ENCODE measurements around the gene PSMA7.

The PSMA7 gene
- total RNA-seq, result 161 to 290 (median 171) reads per million in 4 experiments

DNA sequence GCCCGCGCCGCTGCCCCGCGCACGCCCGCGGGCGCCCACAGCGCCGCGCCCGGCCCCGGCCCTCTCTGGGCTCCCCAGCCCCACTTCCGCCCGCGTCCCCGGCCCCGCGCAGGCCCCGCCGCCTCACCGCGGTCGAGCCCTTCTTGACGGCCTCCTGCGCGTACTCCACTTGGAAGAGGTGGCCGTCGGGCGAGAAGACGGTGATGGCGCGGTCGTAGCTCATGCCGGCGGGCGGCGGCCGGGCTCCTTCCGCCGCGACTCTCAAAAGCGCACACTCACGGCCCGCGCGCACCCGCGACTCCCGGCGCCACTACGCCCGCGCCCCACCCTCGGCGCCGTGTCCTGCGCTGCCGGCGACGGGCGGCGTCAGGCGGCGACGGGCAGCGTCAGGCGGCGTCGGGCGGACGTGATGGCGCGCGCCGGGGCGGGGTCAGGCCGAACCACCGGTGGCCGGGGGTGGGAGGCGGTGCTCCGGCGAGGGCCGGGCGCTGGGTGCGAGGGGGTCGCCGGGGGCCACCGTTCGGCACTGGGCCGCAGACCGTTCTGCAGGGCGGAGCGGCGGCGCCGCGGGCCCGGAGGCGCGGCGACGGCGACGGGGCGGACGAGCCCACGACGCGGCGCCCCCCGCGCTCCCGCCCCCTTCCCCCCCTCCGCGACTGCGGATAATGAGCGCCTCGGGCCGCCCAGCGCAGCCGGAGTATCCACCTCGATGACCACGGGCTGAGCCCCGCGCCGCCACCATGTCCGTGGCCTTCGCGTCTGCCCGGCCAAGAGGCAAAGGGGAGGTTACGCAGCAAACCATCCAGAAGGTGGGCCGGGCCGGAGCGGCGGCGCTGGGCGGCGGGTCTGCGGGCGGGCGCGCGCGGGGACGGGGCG, at the start of gene PSMA7, which contains the start of gene SS18L1:
TSS of gene PSMA7 (minus strand) at position 314 of the 876 bp plus-strand sequence. CDS start at position 223, 91 bp downstream.
TSS of gene SS18L1 (plus strand) at position 689 of the 876 bp plus-strand sequence. CDS start at position 741, 52 bp downstream.
- peak; percentile 67 for DNase-seq

DNA sequence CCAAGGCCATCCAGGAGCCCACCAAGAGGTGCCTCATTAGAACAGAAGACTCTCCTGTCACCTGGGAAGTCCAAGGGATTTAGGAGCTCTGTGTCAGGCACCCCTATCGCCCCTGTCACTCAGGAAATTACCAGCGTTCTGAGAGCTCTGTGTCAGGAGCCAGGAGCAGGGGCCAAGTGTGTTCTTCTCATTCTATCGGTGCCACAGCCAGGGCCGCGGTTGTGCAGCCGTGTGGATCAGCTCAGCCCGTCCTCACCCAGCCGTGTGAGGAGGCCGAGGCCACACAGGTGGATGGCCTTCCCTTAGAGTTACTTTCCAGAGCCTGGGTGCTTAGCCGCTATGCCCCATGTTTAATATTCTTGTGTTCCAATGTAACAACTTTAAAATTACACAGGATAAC, 49.4 kb upstream of the PSMA7 start:
- DNase-seq, result no peak

DNA sequence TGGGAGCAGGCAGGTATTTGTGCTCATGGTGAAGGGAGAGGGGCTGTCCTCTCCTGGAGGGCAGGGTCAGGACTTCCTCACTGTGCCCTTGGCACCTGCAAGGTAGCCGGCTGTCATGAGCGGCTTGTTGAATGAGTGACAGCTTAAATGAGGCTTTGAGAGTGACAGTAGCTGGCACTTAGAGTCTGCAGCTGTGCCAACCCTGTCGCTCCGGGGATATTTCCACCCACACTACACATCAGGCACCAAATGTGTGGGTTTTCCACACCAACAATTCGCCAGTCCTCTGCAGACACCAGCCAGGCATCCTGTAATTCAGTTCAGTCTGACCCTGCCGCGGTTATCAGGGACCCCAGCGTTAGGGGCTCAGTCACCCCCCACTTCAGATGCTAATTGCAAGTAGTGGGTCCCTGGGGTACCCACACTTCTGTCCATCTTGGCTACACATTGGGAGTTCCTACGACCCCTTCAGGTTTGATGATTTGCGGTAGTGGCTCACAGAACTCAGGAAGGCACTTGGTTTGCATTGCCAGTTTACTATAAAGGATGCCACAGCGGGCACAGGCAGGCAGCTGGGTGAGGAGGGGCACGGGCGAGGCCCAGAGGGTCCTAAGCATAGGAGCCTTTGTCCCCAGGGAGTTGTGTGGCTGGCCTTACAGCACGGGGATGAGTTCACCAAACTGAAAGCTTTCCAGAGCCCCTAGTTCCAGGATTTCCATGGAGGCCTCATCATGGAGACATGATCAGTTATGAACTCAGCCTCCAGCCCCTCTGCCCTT, 48.8 kb upstream of the PSMA7 start:
- no peak for DNase-seq

DNA sequence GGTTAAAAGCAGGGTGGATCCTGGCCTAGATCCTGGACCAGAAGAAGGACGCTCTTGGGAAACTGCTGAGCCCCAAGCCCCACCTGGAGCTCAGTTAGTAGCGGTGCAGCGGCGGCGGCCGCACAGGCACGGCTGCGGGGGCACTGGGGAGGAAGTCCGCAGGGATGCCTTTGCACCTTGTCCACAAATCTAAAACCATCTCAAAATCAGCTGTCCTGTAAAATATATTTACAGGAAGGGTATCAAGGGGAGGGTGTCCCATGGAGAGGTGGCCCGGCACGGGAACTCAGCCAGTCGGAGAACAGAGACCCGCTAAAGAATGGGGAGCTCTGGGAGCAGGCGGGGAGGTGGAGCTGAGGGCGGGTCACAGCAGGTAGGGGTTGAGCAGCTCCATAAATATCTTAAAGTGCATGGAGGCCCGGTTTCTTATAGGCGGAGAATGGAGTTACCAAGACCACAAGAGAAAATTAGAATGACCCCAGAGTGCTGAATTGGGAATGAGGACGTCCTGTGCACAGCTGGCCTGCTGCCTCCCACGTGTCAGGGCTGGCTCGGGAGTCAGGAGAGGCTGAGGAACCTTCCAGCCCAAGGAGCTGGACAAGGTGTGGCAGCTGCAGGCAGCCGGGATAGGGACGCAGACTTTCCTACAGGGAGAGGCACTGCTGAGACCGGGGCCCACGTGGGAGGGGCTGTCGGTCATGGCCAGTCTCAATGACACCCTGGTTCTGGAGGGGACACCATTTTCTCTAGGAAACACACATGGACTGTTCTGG, 47.6 kb upstream of the PSMA7 start:
- DNase-seq, result no peak

DNA sequence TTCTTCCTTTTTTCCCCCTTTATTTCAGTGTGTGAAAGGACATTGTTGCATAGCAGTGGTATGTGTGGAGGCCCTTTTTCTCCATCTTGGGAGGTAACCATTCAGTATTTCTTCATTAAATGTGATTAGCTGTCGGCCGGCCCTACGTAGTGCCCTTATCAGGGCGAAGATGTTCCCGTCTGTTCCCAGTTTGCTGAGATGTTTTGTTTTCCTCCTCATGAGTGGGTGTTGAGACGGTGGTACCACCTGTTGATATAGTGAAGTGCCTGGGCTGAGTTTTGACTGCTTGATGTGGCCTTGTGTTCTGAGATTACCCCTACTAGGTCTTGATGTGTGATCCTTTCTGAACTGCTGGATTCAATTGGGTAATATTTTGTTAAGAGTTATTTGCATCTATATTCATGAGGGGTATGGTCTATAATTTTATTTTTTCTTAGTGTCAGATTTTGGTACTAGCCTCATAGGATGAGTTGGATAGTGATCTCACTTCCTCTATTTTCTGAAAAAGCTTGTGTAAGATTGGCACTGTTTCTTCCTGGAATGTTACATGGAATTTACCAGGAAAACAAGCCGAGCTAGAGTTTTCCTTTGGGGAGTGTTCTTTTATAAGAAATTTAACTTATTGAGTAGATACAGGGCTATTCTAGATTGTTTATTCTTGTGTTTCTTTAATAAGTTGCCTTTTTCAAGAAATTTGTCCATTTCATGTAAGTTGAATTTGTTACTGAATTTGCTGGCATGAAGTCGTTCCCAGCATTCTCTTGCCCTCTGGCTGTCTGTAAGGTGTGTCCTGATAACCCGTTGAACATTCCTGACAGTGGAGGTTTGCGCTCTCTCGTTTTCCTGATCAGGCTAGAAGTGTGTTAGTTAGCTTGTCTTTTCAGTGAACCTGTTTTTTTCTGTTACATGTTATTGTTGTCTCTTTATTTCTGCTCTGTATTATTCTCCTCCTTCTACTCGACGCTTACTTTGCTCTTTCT, 44.0 kb upstream of the PSMA7 start:
- DNase-seq, result no peak

DNA sequence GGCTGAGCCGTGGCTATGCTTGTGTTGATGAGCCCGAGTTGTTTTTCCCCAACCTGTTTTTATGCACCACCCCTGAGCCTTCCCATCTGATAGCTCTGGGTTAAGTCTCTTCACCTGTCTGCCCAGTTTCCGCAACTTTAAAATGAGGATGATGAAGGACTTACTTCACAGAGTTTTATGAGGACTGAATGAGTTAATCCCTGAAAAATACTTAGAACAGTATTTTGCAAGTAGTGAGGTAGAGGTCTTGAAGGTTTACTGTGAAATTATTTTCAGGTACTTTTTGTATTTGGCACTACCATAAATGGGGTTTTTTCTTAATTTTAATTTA, 42.9 kb upstream of the PSMA7 start:
- DNase-seq, result no peak

DNA sequence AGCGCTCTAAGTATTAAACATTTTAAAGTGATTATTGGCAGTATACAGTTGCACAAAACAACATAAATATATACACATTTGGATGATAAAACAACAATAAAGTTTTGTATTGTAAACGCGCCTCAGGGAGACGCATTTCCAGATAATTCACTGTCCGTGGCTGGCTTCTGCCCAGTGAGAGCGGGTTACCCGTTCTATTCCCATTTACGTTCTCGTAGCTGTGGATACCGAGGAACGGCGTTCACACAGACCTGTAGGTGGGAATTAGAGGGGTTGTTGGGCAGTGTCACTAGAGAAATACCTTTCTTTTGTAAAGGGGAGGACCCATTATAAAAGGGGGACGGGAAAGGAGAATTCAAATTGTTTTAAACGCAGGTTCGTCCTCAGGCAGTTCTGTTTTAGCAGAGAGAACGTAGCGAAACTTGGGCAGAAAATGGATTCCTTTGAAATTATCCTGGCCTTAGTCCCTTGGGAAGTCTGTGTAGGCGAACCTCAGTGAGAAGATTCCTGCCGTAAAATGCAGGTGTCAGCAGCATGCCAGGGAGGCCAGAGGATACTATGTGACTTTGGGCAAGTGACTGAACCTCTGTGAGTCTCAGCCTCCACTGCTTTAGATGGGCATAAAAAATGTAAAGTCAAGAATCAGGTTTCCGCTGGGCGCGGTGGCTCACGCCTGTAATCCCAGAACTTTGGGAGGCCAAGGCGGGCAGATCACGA, 40.4 kb upstream of the PSMA7 start:
- DNase-seq, result no peak

DNA sequence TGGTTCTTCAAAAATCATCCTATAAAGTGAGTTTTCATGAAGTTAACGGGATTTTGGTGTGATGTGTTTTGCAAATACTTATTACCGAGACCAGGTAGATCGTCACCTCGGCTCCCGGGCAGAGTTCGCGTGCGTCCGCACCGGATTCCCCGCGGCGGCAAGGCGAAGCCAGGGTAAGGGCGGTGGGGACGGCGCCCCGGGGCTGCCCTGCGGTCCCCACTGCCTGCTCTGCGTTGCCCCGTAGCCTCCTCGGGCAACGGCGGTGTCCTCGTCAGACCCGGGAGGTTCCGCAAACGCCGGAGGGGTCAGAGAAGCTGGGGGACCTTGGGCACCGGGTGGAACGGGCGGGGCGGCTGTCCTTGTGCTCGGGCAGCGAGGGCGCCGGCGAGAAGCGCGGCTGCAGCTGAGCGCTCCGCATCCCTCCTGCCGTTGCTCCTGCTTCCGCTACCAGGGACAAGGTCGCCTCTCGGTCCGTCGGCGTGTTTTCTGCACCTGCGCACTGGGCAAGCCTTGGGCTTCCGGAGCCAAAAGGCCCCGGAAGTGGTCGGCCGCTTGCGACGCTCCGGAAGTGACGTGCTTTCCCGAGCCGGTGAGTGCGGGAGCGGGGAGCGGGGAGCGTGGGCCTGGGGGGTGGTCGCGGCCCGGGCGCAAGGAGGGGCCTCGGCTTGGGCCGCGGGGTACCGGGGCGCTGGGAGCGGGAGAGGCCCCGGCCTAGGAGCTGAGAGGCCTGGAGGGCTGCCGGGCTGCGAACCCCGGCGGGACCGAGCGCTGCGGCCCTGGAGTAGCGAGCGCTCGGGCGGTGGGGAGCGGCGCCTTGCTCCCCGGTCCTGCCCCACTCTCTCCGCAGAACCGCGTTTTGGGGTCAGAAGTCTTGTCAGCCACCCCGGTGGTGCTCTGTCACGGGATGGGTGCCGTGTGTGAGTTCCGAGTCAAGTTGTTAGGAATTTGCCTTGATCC, 39.6 kb upstream of the PSMA7 start, which contains the start of gene MTG2:
TSS of gene MTG2 (plus strand) at position 560 of the 957 bp plus-strand sequence. CDS start 10,393 bp downstream, outside the sequence.
- DNase-seq, result peak; percentile 91

DNA sequence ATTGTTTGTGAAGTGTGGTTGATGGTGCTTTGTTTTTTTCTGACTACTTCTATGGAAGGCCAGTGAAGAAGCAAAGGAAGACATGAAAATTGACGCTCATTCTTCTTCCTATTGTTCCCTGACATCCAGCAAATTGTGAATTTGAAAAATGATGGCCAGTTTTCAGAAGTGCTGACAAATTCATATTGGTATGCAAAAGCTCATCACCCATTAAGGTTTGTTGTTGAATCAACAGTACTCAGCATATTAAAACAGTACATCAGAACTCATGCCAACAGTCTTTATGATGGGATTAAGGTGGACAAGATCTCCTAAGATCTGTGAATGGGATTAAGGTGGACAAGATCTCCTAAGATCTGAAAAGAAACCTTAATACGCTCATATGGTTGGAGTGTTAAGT, 38.6 kb upstream of the PSMA7 start:
- no peak for DNase-seq

DNA sequence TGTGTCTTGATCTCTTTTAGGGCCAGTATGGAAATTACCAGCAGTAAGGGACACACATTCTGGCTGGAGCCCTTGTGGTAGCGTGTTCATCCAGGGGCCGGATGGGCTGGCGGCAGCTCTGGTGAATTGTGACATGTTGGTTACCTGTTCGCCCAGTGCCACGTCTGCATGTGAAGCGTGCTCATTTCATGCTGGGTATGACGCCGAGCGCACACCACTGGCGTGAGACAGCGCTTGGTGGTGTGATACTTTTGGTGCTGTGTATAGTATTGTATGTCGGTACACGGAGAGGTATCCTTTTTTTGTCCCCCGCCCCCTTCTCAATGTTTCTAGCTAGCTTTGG, 35.9 kb upstream of the PSMA7 start:
- DNase-seq, result no peak

DNA sequence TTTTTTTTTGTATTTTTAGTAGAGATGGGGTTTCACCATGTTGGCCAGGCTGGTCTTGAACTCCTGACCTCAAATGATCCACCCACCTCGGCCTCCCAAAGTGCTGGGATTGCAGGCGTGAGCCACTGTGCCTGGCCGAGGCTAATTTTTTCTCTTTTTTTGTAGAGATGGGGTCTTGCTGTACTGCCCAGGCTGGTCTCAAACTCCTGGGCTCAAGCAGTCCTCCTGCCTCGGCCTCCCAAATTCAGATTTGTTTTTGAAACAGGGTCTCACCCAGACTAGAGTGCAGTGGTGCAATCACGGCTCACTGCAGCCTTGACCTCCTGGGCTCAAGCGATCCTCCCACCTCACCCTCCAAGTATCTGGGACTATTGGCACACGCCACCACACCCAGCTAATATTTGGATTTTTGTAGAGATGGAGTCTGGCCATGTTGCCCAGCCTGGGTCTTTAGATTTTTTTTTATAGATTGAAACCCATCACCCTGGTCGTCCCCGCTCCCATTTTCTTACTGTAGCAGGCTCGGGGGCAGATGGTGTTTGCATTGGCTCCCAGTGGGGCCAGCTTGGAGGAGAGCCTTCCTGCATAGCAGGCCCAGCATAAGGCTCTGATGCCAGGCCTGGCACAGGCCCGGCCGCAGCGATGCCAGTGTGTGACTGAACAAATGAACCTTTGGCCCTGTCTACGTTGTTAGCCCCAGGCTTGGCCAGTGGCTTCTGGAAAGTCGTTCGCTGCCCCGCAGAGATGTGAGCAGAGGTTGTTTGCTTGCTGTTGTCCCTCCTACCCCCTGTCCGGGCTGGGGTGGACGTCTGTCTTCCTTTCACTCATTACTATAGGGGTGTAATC, 35.3 kb upstream of the PSMA7 start:
- DNase-seq, result no peak

DNA sequence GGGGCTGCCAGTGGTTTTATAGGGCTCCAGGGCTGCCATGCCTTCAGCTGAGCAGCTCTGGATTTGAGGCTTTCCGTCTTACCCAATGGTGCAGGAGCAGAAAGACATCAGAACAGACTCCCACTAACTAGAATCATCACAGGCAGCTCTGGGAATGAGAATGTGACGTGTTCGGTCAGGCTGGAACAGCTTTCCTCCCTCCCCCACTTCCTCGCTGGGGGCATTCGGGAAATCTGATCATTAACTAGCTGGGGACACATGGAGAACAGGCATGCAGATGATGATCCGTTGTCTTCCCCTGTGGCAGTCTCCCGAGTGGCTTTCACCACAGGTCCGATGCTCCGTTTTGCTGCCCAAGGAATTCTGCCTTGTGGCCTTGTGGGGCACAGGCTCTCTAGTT, 34.1 kb upstream of the PSMA7 start:
- DNase-seq, result no peak

DNA sequence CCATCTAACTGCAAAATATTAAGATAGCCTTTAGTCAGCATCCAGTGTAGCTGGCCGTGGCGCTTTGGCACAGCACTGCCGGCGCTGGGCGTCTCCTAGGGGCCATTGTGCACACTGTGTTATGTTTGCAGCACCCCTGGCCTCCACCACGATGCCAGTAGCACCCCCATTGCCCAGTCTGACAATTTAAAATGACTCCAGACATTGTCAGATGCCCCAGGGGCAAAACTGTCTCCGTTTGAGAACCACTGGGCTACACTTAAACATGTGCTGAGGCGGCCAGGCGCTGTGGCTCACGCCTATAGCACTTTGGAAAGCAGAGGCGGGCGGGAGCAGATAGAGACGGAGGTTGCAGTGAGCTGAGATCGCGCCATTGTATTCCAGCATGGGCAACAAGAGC, 33.7 kb upstream of the PSMA7 start:
- no peak for DNase-seq

DNA sequence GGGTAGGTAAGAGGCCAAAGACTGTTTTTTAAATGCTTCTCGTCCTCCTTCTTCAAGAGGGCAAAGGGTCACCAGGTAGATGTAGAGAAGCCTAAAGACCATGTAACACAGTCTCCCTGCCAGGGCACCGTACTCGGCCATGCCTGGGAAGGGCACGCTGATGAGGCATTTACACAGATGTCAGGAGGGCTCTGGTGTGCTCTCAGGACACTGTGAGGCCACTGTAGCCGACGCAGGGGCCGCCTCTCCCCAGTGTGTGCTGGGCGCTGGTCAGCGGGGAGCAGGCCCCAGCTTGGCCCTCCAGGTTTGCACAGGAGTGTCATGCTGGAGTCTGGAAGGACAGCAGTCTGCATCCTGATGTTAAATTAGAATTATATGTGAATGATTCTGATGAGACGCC, 32.5 kb upstream of the PSMA7 start:
- DNase-seq, result no peak

DNA sequence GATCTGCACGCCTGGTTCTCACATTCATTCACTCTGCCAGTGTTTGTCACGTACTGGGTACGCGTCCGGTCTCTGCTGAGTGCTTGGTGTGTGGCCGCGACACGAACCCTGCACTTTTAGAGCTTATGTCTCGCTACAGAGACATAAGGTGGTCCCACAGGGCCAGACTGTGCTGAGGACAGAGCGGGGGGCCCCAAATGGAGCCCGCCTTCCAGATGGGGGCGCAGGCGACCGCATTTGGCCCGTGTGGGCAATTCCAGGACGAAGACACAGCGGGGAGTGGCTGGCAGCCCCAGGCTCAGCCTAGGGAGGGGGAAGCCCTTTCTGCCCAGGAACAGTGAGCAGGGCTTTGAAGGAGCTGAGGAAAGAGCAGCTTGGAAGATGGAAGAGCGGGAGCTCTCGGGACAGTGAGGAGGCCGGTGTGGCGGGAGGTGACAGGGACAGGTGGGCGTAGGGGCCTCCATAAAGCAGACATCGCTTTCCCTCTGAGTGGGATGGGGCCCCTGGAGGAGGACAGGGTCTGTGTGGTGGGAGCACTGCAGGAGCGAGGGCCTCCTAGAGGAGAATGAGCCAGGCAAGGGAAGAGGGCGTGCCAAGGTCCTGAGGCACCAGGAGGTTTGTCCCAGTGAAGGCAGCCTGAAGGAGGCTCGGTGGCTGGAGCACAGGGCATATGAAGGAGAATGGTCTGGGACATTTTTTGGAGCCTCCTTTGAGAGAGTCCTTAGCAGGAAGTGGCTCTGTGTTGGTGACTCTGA, 31.9 kb upstream of the PSMA7 start:
- DNase-seq, result no peak

DNA sequence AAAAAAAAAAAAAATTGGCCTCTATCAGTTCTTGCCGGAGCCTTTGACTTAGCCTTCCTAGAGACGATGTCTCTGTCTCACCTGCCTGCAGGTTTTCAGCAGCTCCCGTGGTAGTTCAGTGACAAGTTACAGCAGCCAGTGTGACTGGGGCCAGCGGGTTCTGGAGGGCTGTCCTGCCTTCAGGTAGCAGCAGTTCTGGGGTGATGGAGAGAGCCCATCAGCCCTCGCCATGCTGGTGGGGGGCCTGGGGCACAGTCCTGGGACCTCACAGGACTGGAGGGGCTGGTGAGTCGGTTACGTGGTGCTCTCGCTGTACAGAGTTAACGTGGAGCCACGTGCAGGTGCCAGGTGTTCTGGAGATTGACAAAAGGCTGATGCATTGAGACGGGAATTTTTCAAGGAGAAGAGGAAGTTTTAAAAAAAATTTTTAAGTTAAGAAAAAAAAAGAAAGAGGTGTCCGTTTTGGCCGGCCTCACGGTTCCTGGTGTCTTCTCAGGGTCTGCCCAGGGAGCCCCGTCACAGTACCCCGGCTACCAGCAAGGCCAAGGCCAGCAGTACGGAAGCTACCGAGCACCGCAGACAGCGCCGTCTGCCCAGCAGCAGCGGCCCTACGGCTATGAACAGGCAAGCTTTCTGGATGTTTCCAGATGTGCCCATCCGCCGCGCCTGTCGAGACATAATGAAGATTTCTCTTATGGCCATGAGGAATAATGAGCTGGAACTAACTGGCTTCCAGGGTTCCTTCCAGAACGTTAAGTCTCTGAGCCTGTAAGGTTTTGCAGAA, 31.0 kb upstream of the PSMA7 start:
- no peak for DNase-seq

DNA sequence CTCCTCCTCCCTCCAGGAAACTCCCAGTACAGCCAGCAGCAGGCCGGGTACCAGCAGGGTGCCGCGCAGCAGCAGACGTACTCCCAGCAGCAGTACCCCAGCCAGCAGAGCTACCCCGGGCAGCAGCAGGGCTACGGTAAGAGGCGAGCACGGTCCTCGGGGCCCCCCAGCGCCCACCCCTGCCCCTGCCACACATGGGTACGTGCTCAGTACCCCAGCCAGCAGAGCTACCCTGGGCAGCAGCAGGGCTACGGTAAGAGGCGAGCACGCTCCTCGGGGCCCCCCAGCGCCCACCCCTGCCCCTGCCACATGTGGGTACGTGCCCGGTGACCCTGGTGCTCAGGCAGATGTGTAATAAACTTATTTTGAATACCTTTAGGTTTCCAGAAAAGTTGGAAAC, 29.5 kb upstream of the PSMA7 start:
- DNase-seq, result no peak

Measured in effector CD8-positive, alpha-beta T cell (primary cell).